HEK293T (cell line): Measurements from ENCODE around the gene MVB12B.

Experiments used
- BHLHE40 ChIP-seq: fragments of 450-650 bp; IDR thresholded peaks from 2 replicates; pipeline ENCODE4 v1.6.1; 2016; ENCODE audit warnings: mild to moderate bottlenecking, moderate library complexity, borderline replicate concordance
- FOXA1 ChIP-seq: fragments of 450-650 bp; IDR thresholded peaks from 2 replicates; pipeline ENCODE4 v1.6.1; 2016; ENCODE audit warnings: mild to moderate bottlenecking
- FOXK2 ChIP-seq: fragments of 450-650 bp; IDR thresholded peaks from 2 replicates; pipeline ENCODE4 v1.6.1; 2016; ENCODE audit warnings: mild to moderate bottlenecking
- HDGF ChIP-seq: fragments of 450-650 bp; IDR thresholded peaks from 2 replicates; pipeline ENCODE4 v1.6.1; 2017; ENCODE audit warnings: antibody characterized with exemption, borderline replicate concordance
- NFRKB ChIP-seq: fragments of 450-650 bp; IDR thresholded peaks from 2 replicates; pipeline ENCODE4 v1.6.1; 2016; ENCODE audit warnings: mild to moderate bottlenecking, moderate library complexity
- SP1 ChIP-seq: fragments of 450-650 bp; IDR thresholded peaks from 2 replicates; pipeline ENCODE4 v1.6.1; 2017
- SUZ12 ChIP-seq: fragments of 450-650 bp; IDR thresholded peaks from 2 replicates; pipeline ENCODE4 v1.6.1; 2016; ENCODE audit warnings: mild to moderate bottlenecking
- ZNF384 ChIP-seq: fragments of 450-650 bp; IDR thresholded peaks from 2 replicates; pipeline ENCODE4 v1.6.1; 2016

DNA sequence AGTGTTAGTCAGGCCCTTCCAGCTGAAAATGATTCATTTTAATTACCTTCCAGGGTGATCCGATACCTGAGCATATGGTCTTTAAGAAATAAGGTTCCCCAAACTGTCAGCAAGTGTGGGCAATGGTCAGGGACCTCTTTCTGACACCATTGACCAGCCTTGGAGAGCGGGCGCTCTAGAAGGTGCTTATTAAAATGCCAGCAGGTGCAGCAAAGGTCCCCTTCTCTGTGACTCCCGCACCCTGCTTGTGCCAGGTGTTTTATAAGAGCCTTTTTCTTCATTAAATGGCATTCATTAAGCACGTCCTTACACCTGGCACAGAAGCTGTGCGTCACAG, 85.3 kb downstream of the MVB12B start:
- TF ChIP-seq ZNF384 = no peak
- TF ChIP-seq BHLHE40 = no peak
- no peak for TF ChIP-seq HDGF
- TF ChIP-seq SUZ12 = no peak
- no peak for TF ChIP-seq NFRKB
- no peak for TF ChIP-seq SP1
- no peak for TF ChIP-seq FOXK2
- no peak for TF ChIP-seq FOXA1
